Measurements from ENCODE around the gene GRM7. TPM values are rescaled to one million over a fixed set of nuclear protein-coding genes. Genes with fewer than 3 reads are reported as not detected.

Gene GRM7
- total RNA-seq, 4 donors from 2014 or later: 0.29 to 15.8 (median 0.67) TPM

- Histone ChIP-seq H3K36me3 (no peaks in the 10 kb centered on the region), H3K4me1 (no peaks in the 10 kb centered on the region), H3K27ac (no peak overlapping the region), H3K4me3 (no peak overlapping the region), H3K27me3 (no peaks in the 10 kb centered on the region), H3K9me3 (no peaks in the 10 kb centered on the region)
- intact Hi-C loops (cut with DNase I; ENCODE audit: low total_unique reads): no loop called here
- DNase-seq: no peak
- no peak for TF ChIP-seq CTCF (IDR thresholded peaks at IDR 0.05)
- no peak for TF ChIP-seq POLR2A (IDR thresholded peaks at IDR 0.05)
Observed at GRCh38 chr3:7667774-7668173, 806.9 kb downstream of the GRM7 start.

- H3K9me3 ChIP-seq: no peaks in the 10 kb centered on the region
- DNase-seq: no peak
- no peaks in the 10 kb centered on the region for H3K27me3 ChIP-seq
- intact Hi-C loops (cut with DNase I; ENCODE audit: low total_unique reads): no loop called here
- no peak overlapping the region for H3K4me3 ChIP-seq
- TF ChIP-seq POLR2A (IDR thresholded peaks at IDR 0.05) (no peak), CTCF (IDR thresholded peaks at IDR 0.05) (no peak)
- H3K27ac ChIP-seq: no peak overlapping the region
- no peaks in the 10 kb centered on the region for H3K4me1 ChIP-seq
- no peaks in the 10 kb centered on the region for H3K36me3 ChIP-seq
Observed at GRCh38 chr3:7669641-7670040, 808.7 kb downstream of the GRM7 start.

- Histone ChIP-seq H3K4me3 (no peak overlapping the region), H3K27ac (no peak overlapping the region), H3K9me3 (no peaks in the 10 kb centered on the region), H3K27me3 (no peaks in the 10 kb centered on the region), H3K36me3 (no peaks in the 10 kb centered on the region), H3K4me1 (no peaks in the 10 kb centered on the region)
- no peak for TF ChIP-seq POLR2A (IDR thresholded peaks at IDR 0.05)
- no peak for TF ChIP-seq CTCF (IDR thresholded peaks at IDR 0.05)
- intact Hi-C loops (cut with DNase I; ENCODE audit: low total_unique reads): no loop called here
- DNase-seq: no peak
Observed at GRCh38 chr3:7678521-7678920, 817.6 kb downstream of the GRM7 start.

GRCh38 chr3:7682822-7683229, 821.9 kb downstream of the GRM7 start:
- intact Hi-C loops (cut with DNase I; ENCODE audit: low total_unique reads): no loop called here
- H3K27ac ChIP-seq: no peak overlapping the region
- DNase-seq: no peak
- no peaks in the 10 kb centered on the region for H3K27me3 ChIP-seq
- no peaks in the 10 kb centered on the region for H3K9me3 ChIP-seq
- TF ChIP-seq POLR2A (IDR thresholded peaks at IDR 0.05): no peak
- no peak for TF ChIP-seq CTCF (IDR thresholded peaks at IDR 0.05)
- H3K36me3 ChIP-seq: no peaks in the 10 kb centered on the region
- H3K4me1 ChIP-seq: no peaks in the 10 kb centered on the region
- no peak overlapping the region for H3K4me3 ChIP-seq

- Histone ChIP-seq H3K4me1 (no peaks in the 10 kb centered on the region), H3K36me3 (no peaks in the 10 kb centered on the region), H3K27me3 (no peaks in the 10 kb centered on the region), H3K9me3 (no peaks in the 10 kb centered on the region), H3K4me3 (no peak overlapping the region), H3K27ac (no peak overlapping the region)
- DNase-seq: no peak
- TF ChIP-seq CTCF (IDR thresholded peaks at IDR 0.05): no peak
- TF ChIP-seq POLR2A (IDR thresholded peaks at IDR 0.05): no peak
- intact Hi-C loops (cut with DNase I; ENCODE audit: low total_unique reads): no loop called here
Observed at GRCh38 chr3:7683426-7683825, 822.5 kb downstream of the GRM7 start.
